MM.1S (cell line): ENCODE data around the gene ELFN1.

Experiments
- DNase-seq: peaks from one replicate; pipeline ENCODE4 v3.0.0-alpha.2; 2015
- H2AFZ ChIP-seq: fragments of 300-600 bp; sonication (generic); 2 replicates; pipeline ENCODE4 v1.6.0; 2016; ENCODE audit warnings: antibody characterized with exemption, low read length
- H3F3A ChIP-seq: fragments of 300-600 bp; sonication (generic); 2 replicates; pipeline ENCODE4 v1.6.1; 2016; ENCODE audit warnings: mild to moderate bottlenecking, antibody characterized with exemption, low read length, moderate library complexity, mixed read lengths; ENCODE audit not compliant: insufficient read depth
- H3K27ac ChIP-seq: fragments of 300-600 bp; sonication (generic); 2 replicates; pipeline ENCODE4 v1.5.1; 2016; ENCODE audit warnings: mild to moderate bottlenecking, low read length
- H3K27me3 ChIP-seq: fragments of 300-600 bp; sonication (generic); replicated peaks from 2 replicates; pipeline ENCODE4 v1.6.0; 2016; ENCODE audit warnings: low read length; ENCODE audit not compliant: insufficient read depth
- H3K36me3 ChIP-seq: fragments of 300-600 bp; sonication (generic); replicated peaks from 2 replicates; pipeline ENCODE4 v1.6.1; 2016; ENCODE audit warnings: mild to moderate bottlenecking, low read length, mixed read lengths; ENCODE audit not compliant: insufficient read depth
- H3K4me1 ChIP-seq: fragments of 300-600 bp; sonication (generic); 2 replicates; pipeline ENCODE4 v1.6.1; 2016; ENCODE audit warnings: low read length, mixed read lengths
- H3K4me2 ChIP-seq: fragments of 300-600 bp; sonication (generic); 2 replicates; pipeline ENCODE4 v1.6.0; 2016; ENCODE audit warnings: low read depth, low read length
- H3K4me3 ChIP-seq: fragments of 300-600 bp; sonication (generic); 2 replicates; pipeline ENCODE4 v1.5.1; 2016; ENCODE audit warnings: low read length, mixed read lengths
- H3K79me2 ChIP-seq: fragments of 300-600 bp; sonication (generic); 2 replicates; pipeline ENCODE4 v1.6.1; 2016; ENCODE audit warnings: mixed run types, low read length, mixed read lengths
- H3K9ac ChIP-seq: fragments of 300-600 bp; sonication (generic); 2 replicates; pipeline ENCODE4 v1.6.1; 2016; ENCODE audit warnings: low read length, mixed read lengths
- H3K9me2 ChIP-seq: fragments of 300-600 bp; sonication (generic); replicated peaks from 2 replicates; pipeline ENCODE4 v1.6.1; 2016; ENCODE audit warnings: mild to moderate bottlenecking, low read length, mixed read lengths; ENCODE audit not compliant: insufficient read depth
- H3K9me3 ChIP-seq: fragments of 300-600 bp; sonication (generic); replicated peaks from 2 replicates; pipeline ENCODE4 v1.6.1; 2016; ENCODE audit warnings: mild to moderate bottlenecking, low read length, mixed read lengths; ENCODE audit not compliant: insufficient read depth
- H4K20me1 ChIP-seq: fragments of 300-600 bp; sonication (generic); 2 replicates; pipeline ENCODE4 v1.6.1; 2016; ENCODE audit warnings: mild to moderate bottlenecking, low read length, moderate library complexity, mixed read lengths; ENCODE audit not compliant: insufficient read depth
- CTCF ChIP-seq: fragments of 300-600 bp; sonication (generic); IDR thresholded peaks from 2 replicates; pipeline ENCODE4 v1.5.1; 2016; ENCODE audit warnings: antibody characterized with exemption, low read length, mixed read lengths
- EZH2 ChIP-seq: fragments of 300-600 bp; sonication (generic); optimal IDR thresholded peaks from 2 replicates; pipeline ENCODE3; 2017; ENCODE audit warnings: low read depth, mild to moderate bottlenecking, antibody characterized with exemption, low read length, mixed read lengths
- EZH2phosphoT487 ChIP-seq: fragments of 300-600 bp; sonication (generic); IDR thresholded peaks from 2 replicates; pipeline ENCODE4 v1.6.1; 2018; ENCODE audit warnings: antibody characterized with exemption, low read length

ELFN1 gene

GRCh38 chr7:1739593-1739992 lies 69.5 kb downstream of the ELFN1 start:
- no peak overlapping the region for H3K9ac ChIP-seq
- H3K4me2 ChIP-seq: no peak overlapping the region
- H3F3A ChIP-seq: no peaks in the 10 kb centered on the region
- H3K9me3 ChIP-seq: no peaks in the 10 kb centered on the region
- peaks cover 72% of the 10 kb centered on the region for H3K27me3 ChIP-seq
- H3K27ac ChIP-seq: no peak overlapping the region
- H4K20me1 ChIP-seq: no peaks in the 10 kb centered on the region
- DNase-seq: no peak
- H3K9me2 ChIP-seq: no peaks in the 10 kb centered on the region
- no peak overlapping the region for H3K4me3 ChIP-seq
- no peak overlapping the region for H2AFZ ChIP-seq
- no peaks in the 10 kb centered on the region for H3K79me2 ChIP-seq
- no peak for TF ChIP-seq CTCF
- TF ChIP-seq EZH2phosphoT487: no peak
- TF ChIP-seq EZH2: no peak
- H3K36me3 ChIP-seq: no peaks in the 10 kb centered on the region
- H3K4me1 ChIP-seq: no peaks in the 10 kb centered on the region

GRCh38 chr7:1740214-1740613 lies 70.1 kb downstream of the ELFN1 start:
- H3F3A ChIP-seq: no peaks in the 10 kb centered on the region
- peaks cover 66% of the 10 kb centered on the region for H3K27me3 ChIP-seq
- H3K9ac ChIP-seq: no peak overlapping the region
- H3K9me2 ChIP-seq: no peaks in the 10 kb centered on the region
- no peak overlapping the region for H3K4me3 ChIP-seq
- H4K20me1 ChIP-seq: no peaks in the 10 kb centered on the region
- no peak overlapping the region for H3K27ac ChIP-seq
- no peaks in the 10 kb centered on the region for H3K9me3 ChIP-seq
- H3K4me2 ChIP-seq: no peak overlapping the region
- no peak for DNase-seq
- no peak overlapping the region for H2AFZ ChIP-seq
- no peaks in the 10 kb centered on the region for H3K79me2 ChIP-seq
- no peaks in the 10 kb centered on the region for H3K36me3 ChIP-seq
- TF ChIP-seq EZH2phosphoT487: no peak
- TF ChIP-seq EZH2: no peak
- TF ChIP-seq CTCF: no peak
- H3K4me1 ChIP-seq: no peaks in the 10 kb centered on the region

DNA sequence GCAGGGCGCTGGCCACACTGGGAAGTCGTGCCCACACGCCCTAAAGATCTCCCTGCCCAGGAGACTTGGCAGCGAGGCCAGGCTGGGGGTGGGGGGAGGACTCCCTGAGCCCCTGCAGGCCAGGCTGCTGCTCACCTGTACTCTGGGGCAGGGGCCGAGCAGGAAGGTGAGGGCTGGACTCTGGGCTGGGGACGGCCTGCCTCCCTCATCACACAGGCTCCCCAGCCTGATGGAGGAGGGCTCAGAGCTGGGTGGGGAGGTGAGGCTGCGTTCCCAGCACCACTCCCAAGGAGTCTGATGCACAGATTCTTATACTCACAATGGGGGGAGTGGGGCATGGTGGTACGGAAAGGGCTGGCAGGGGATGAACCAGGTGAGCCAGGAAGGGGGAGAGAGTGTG lies 71.2 kb downstream of the ELFN1 start:
- H3K27ac ChIP-seq: no peak overlapping the region
- H3K9me3 ChIP-seq: no peaks in the 10 kb centered on the region
- H3K4me2 ChIP-seq: peak overlapping the region; percentile 55; the same call in 1 of the 2 replicates
- TF ChIP-seq CTCF (no peak), EZH2 (no peak), EZH2phosphoT487 (no peak)
- no peak for DNase-seq
- H3F3A ChIP-seq: no peaks in the 10 kb centered on the region
- H3K79me2 ChIP-seq: no peaks in the 10 kb centered on the region
- no peaks in the 10 kb centered on the region for H3K9me2 ChIP-seq
- H3K27me3 ChIP-seq: peaks cover 56% of the 10 kb centered on the region
- peak overlapping the region; percentile 51 for H3K4me3 ChIP-seq
- no peaks in the 10 kb centered on the region for H3K4me1 ChIP-seq
- H4K20me1 ChIP-seq: no peaks in the 10 kb centered on the region
- no peak overlapping the region for H3K9ac ChIP-seq
- no peak overlapping the region for H2AFZ ChIP-seq
- no peaks in the 10 kb centered on the region for H3K36me3 ChIP-seq
